ENCODE results near the gene POLA1.

GRCh38 chrX:24661292-24661691, 32.4 kb upstream of the POLA1 start:
- no peak for TF ChIP-seq POLR2A (IDR thresholded peaks at IDR 0.05; ENCODE audit: low read length)
- TF ChIP-seq GATA1 (IDR thresholded peaks at IDR 0.05; ENCODE audit: low read depth, low read length) = no peak

Measured in erythroblast (primary cell).